ENCODE data around the gene ATP2B2. TPM values are rescaled to one million over a fixed set of nuclear protein-coding genes. Genes with fewer than 3 reads are reported as not detected.

Gene ATP2B2
- total RNA-seq, 2 experiments from 2014 or later: 0.06 TPM; not detected in 1

- ChIA-PET CTCF (ENCODE audit: unreplicated experiment) (no interaction called here), POLR2A (no interaction called here)
- intact Hi-C loops (cut with micrococcal nuclease; ENCODE audit: unreplicated experiment): no loop called here
- no peaks in the 10 kb centered on the region for H4K20me1 ChIP-seq (ENCODE audit: insufficient read depth, low read length)
- no peaks in the 10 kb centered on the region for H3K79me2 ChIP-seq (ENCODE audit: insufficient read depth, low read depth, low read length)
- TF ChIP-seq CTCF (conservative IDR thresholded peaks at IDR 0.05; ENCODE audit: low read length): no peak
- no peak for TF ChIP-seq EZH2phosphoT487 (IDR thresholded peaks at IDR 0.05; ENCODE audit: borderline replicate concordance, low read depth, low read length)
- no TSS peak for BruUV-seq (replicated peaks)
- no peak overlapping the region for H3K4me3 ChIP-seq (ENCODE audit: low read depth, low read length, poor library complexity, severe bottlenecking)
- no peak overlapping the region for H2AFZ ChIP-seq (ENCODE audit: low read length)
- H3K4me1 ChIP-seq (ENCODE audit: insufficient read depth, low read length, poor library complexity, severe bottlenecking): no peaks in the 10 kb centered on the region
- H3K4me2 ChIP-seq (ENCODE audit: low read length): no peak overlapping the region
- no peak overlapping the region for H3K27ac ChIP-seq (ENCODE audit: low read depth, low read length, poor library complexity, severe bottlenecking)
- H3K9me3 ChIP-seq (ENCODE audit: low read length): no peaks in the 10 kb centered on the region
- no peak for DNase-seq (ENCODE audit: low spot score)
- H3K36me3 ChIP-seq (ENCODE audit: insufficient read depth, low read length): no peaks in the 10 kb centered on the region
- H3K9me2 ChIP-seq (ENCODE audit: insufficient read depth, low read length): no peaks in the 10 kb centered on the region
Measured at GRCh38 chr3:10500717-10501663, 4.4 kb downstream of the ATP2B2 start.

- no TSS peak for BruUV-seq (replicated peaks)
- no peaks in the 10 kb centered on the region for H4K20me1 ChIP-seq (ENCODE audit: insufficient read depth, low read length)
- no peaks in the 10 kb centered on the region for H3K9me3 ChIP-seq (ENCODE audit: low read length)
- no peak overlapping the region for H2AFZ ChIP-seq (ENCODE audit: low read length)
- H3K9me2 ChIP-seq (ENCODE audit: insufficient read depth, low read length): no peaks in the 10 kb centered on the region
- intact Hi-C loops (cut with micrococcal nuclease; ENCODE audit: unreplicated experiment): no loop called here
- no peak overlapping the region for H3K4me3 ChIP-seq (ENCODE audit: low read depth, low read length, poor library complexity, severe bottlenecking)
- H3K79me2 ChIP-seq (ENCODE audit: insufficient read depth, low read depth, low read length): no peaks in the 10 kb centered on the region
- no peaks in the 10 kb centered on the region for H3K36me3 ChIP-seq (ENCODE audit: insufficient read depth, low read length)
- no peaks in the 10 kb centered on the region for H3K4me1 ChIP-seq (ENCODE audit: insufficient read depth, low read length, poor library complexity, severe bottlenecking)
- H3K27ac ChIP-seq (ENCODE audit: low read depth, low read length, poor library complexity, severe bottlenecking): no peak overlapping the region
- H3K4me2 ChIP-seq (ENCODE audit: low read length): no peak overlapping the region
- TF ChIP-seq EZH2phosphoT487 (IDR thresholded peaks at IDR 0.05; ENCODE audit: borderline replicate concordance, low read depth, low read length) (no peak), CTCF (conservative IDR thresholded peaks at IDR 0.05; ENCODE audit: low read length) (no peak)
- no peak for DNase-seq (ENCODE audit: low spot score)
- POLR2A ChIA-PET: no interaction called here
- CTCF ChIA-PET (ENCODE audit: unreplicated experiment): no interaction called here
Measured at GRCh38 chr3:10498271-10498670, 7.1 kb downstream of the ATP2B2 start.

- POLR2A ChIA-PET: no interaction called here
Measured at GRCh38 chr3:10497439-10497838, 7.9 kb downstream of the ATP2B2 start.

More at GRCh38 chr3:10497439-10497838, 7.9 kb downstream of the ATP2B2 start:
- DNase-seq (ENCODE audit: low spot score): no peak
- no peak for TF ChIP-seq EZH2phosphoT487 (IDR thresholded peaks at IDR 0.05; ENCODE audit: borderline replicate concordance, low read depth, low read length)
- no peak for TF ChIP-seq CTCF (conservative IDR thresholded peaks at IDR 0.05; ENCODE audit: low read length)
- Histone ChIP-seq H3K36me3 (ENCODE audit: insufficient read depth, low read length) (no peaks in the 10 kb centered on the region), H3K79me2 (ENCODE audit: insufficient read depth, low read depth, low read length) (no peaks in the 10 kb centered on the region), H4K20me1 (ENCODE audit: insufficient read depth, low read length) (no peaks in the 10 kb centered on the region), H2AFZ (ENCODE audit: low read length) (no peak overlapping the region), H3K4me3 (ENCODE audit: low read depth, low read length, poor library complexity, severe bottlenecking) (no peak overlapping the region), H3K4me1 (ENCODE audit: insufficient read depth, low read length, poor library complexity, severe bottlenecking) (no peaks in the 10 kb centered on the region), H3K9me2 (ENCODE audit: insufficient read depth, low read length) (no peaks in the 10 kb centered on the region), H3K27ac (ENCODE audit: low read depth, low read length, poor library complexity, severe bottlenecking) (no peak overlapping the region), H3K9me3 (ENCODE audit: low read length) (no peaks in the 10 kb centered on the region), H3K4me2 (ENCODE audit: low read length) (no peak overlapping the region)
- intact Hi-C loops (cut with micrococcal nuclease; ENCODE audit: unreplicated experiment): no loop called here
- BruUV-seq (replicated peaks): no TSS peak
- CTCF ChIA-PET (ENCODE audit: unreplicated experiment): no interaction called here
